HepG2 (cell line): ENCODE results near the gene CDR2L. TPM values are rescaled to one million over a fixed set of nuclear protein-coding genes. Genes with fewer than 3 reads are reported as not detected.
A peak's percentile ranks its signal among the peaks of the same experiment; 100 is the strongest.

Source experiments
- ARID5B ChIP-seq: IDR thresholded peaks from 2 replicates; pipeline ENCODE4 v1.4.0; 2020; ENCODE audit warnings: mild to moderate bottlenecking, missing genetic modification reagents
- ETV5 ChIP-seq: IDR thresholded peaks from 2 replicates; pipeline ENCODE4 v1.6.1; 2018; ENCODE audit warnings: missing biosample characterization, missing genetic modification reagents, inconsistent platforms, borderline replicate concordance
- HNRNPLL ChIP-seq: fragments of 200-400 bp; formaldehyde crosslinking; IDR thresholded peaks from 2 replicates; pipeline ENCODE4 v1.6.1; 2017; ENCODE audit warnings: mild to moderate bottlenecking, low read depth, low read length; ENCODE audit not compliant: poor library complexity, severe bottlenecking
- PATZ1 ChIP-seq: sonication (generic); formaldehyde crosslinking; IDR thresholded peaks from 2 replicates; pipeline ENCODE4 v1.4.0; 2020; ENCODE audit warnings: missing genetic modification reagents
- RXRB ChIP-seq: IDR thresholded peaks from 2 replicates; pipeline ENCODE4 v1.6.1; 2016; ENCODE audit warnings: borderline replicate concordance, missing genetic modification reagents, missing compliant biosample characterization
- SOX13 ChIP-seq, 3 experiments: fragments of 450-650 bp in 1 of 3; sonication (generic) in 1 of 3; formaldehyde crosslinking in 1 of 3; IDR thresholded peaks in 2 of 3; conservative IDR thresholded peaks in 1 of 3; 2 replicates each; pipeline versions ENCODE4 v1.5.0 to v1.6.1; 2016 to 2020; ENCODE audit warnings: antibody characterized with exemption in 1 of 3, mild to moderate bottlenecking in 1 of 3, missing compliant biosample characterization in 1 of 3, missing genetic modification reagents in 1 of 3, moderate library complexity in 1 of 3
- ZBTB40 ChIP-seq, 2 experiments: fragments of 450-650 bp in 1 of 2; sonication (generic) in 1 of 2; formaldehyde crosslinking in 1 of 2; IDR thresholded peaks; 2 replicates each; pipeline versions ENCODE4 v1.6.1 to v1.8.0; 2016 to 2022; ENCODE audit warnings: antibody characterized with exemption in 1 of 2, mild to moderate bottlenecking in 1 of 2, missing genetic modification reagents in 1 of 2
- ZNF556 ChIP-seq: sonication (generic); formaldehyde crosslinking; IDR thresholded peaks from 2 replicates; pipeline ENCODE4 v1.4.0; 2020; ENCODE audit warnings: mild to moderate bottlenecking, missing genetic modification reagents, borderline replicate concordance
- ZNF775 ChIP-seq: sonication (generic); formaldehyde crosslinking; IDR thresholded peaks from 2 replicates; pipeline ENCODE4 v1.4.0; 2020; ENCODE audit warnings: missing genetic modification reagents, mild to moderate bottlenecking, moderate library complexity, borderline replicate concordance
- polyA plus RNA-seq, 8 experiments: library from polyadenylated mRNA; depleted of rRNA in 3 of 8; stranded (reverse) in 7 of 8; unstranded in 1 of 8; fragments of >200 nt; fragmentation: Illumina TruSeq in 4 of 8; extraction: Trizol in 4 of 8; gene quantifications; 2 replicates each; pipeline versions ENCODE4 v1.2.1 to v1.2.3, GENCODE V29; 2011 to 2016; ENCODE audit warnings: low read depth in 4 of 8, missing spikeins in 1 of 8, mixed read lengths in 1 of 8; ENCODE audit not compliant: insufficient read depth in 1 of 8
- total RNA-seq, 5 experiments: library from RNA; depleted of rRNA; stranded (reverse); fragments of >200 nt; fragmentation: Illumina TruSeq; extraction: Trizol; gene quantifications; 2 replicates each; pipeline ENCODE4 v1.2.3, GENCODE V29; 2016; ENCODE audit warnings: low read depth in 1 of 5

Gene CDR2L
- total and polyA plus RNA-seq, 2 of the 13 experiments (the other 11 are each of a cell fraction or from before 2014, with no cell fraction given) = 1.9 to 2.1 TPM

- TF ChIP-seq ETV5 (CRISPR knock-in tag) (no peak), PATZ1 (peak; percentile 79), SOX13 (IDR thresholded peaks at IDR 0.05) (no peak), SOX13 (CRISPR knock-in tag; conservative IDR thresholded peaks at IDR 0.05 in 1 of 2, IDR thresholded peaks at IDR 0.05 in 1 of 2) (peak in 1 of 2 experiments; percentile 39; a peak in 2 of 4 replicates), ZBTB40 (IDR thresholded peaks at IDR 0.05) (no peak), ZBTB40 (CRISPR knock-in tag; IDR thresholded peaks at IDR 0.05) (no peak), ARID5B (CRISPR knock-in tag) (peak; percentile 45; the same call in 1 of the 2 replicates), ZNF556 (CRISPR knock-in tag) (peak; percentile 28; the same call in 1 of the 2 replicates), RXRB (CRISPR knock-in tag) (0 out of 2 replicates have a peak, but pooled peaks have one; percentile 17), ZNF775 (CRISPR knock-in tag) (no peak), HNRNPLL (peak; percentile 61)
These were observed 678 bp downstream of the CDR2L start (continued) for GRCh38 chr17:74987909-74988711.
